Stimulated activated CD4-positive, alpha-beta T cell treated with anti-CD3 and anti-CD28 coated beads, Interleukin-1b, Interleukin-23, amount 100 ng/mL, for 1 hour (primary cell): Measurements from ENCODE around the gene S100B.
"Not testable (repeated sequence)": the region's sequence is repeated elsewhere in the genome, so short reads cannot be mapped to it uniquely, and the experiment has no call there.

Experiments
- DNase-seq, 2 donors: peaks; one replicate each; pipeline ENCODE4 v3.0.0-alpha.2; 2020; ENCODE audit warnings: low read depth in 2 of 2

The S100B gene

GRCh38 chr21:46600978-46601377, 3.9 kb downstream of the S100B start:
- no peak for DNase-seq

DNA sequence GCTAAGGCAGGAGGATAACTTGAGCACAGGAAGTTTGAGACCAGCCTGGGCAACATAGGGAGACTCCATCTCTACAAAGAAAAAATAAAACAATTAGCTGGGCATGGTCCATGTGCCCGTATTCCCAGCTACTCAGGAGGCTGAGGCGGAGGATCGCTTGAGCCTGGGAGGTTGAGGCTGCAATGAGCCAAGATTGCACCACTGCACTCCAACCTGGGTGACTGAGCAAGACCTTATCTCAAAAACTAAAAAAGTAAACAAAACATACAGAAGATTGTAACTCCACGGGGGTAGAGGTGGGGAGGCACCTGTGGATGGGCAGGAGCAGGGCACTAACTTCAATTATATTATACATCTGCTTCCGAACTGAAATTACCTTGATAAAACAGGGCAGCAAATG, 4.6 kb downstream of the S100B start:
- DNase-seq, result no peak

DNA sequence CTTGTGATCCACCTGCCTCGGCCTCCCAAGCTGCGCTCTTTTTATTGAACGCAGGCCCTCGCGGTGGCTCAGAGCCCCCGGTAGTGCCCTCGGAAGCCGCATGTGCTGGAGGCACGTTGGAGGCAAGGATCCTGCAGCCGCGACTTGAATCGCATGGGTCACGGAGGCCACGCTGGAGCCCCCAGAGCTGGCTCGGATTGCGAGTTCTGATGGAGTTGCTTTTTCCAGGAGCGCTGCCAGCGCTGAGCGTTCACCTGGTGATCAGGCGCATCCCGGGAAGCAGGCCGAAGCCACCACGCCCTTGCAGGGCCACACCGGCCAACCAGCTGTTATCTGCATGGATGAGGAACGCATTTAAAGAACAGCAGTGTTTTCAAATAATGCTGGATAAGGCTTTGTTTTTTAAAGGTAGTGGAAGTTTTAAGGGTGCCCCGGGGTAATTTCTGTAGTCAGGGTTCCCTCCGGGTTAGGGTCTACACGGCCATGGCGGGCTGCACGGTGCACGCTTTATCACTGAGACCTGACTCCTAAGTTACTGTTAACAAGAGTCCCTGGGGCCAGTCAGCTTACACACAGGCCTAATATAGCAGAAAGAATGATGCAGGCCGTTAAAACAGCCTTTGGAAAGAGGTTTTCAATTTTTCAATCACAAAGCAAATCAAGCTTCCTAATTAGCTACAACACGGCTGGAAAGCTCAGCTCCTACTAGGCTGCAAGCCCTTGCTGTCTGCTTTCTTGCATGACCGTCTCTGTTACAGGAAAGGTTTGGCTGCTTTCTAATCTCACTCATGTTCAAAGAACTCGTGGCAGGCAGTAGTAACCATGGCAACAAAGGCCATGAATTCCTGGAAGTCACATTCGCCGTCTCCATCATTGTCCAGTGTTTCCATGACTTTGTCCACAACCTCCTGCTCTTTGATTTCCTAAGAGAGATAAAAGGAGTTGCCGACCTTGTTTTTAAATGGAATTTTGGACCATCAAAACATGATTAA, 6.0 kb downstream of the S100B start:
- DNase-seq, result no peak

DNA sequence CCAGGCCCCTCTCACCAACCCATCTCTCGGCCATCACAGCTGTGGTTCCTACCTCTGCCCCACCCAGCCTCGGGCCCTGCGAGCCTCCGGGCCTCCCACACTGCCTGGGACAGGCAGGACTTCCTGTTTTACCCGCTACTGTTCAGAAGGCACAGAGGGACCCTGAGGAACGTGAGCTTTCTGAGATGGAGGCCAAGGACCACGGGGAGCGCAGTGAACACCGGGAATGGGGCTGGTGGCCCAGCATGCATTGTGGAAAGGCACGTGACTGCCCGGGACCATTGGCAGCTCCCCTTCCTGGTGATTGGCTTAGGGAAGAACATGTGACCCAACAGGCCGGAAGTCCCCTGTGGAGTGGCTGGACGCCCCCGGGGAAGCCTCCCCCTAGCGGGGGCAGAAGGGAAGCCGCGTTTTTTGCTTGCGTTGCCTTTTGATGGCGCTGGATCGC, 7.0 kb downstream of the S100B start:
- no peak for DNase-seq

DNA sequence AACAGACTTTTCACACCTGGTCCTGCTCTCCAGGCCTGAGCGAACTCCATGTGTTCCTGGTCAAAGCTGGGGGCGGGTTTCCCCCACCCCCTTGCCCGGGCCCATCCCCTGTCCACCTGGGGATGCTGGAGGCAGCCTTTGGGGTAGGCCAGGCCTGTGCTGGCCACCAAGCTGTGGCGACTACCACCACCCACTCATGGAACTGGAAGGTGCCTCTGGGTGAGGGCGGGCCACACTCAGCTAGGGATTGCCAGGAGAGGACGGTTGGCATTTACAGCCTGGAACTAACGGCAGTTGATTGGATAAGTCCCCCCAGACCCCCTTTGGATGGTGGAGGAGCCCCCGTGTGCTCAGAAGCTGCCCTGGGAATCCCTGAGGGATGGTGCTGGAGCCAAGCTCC, 7.9 kb downstream of the S100B start:
- DNase-seq, result no peak

DNA sequence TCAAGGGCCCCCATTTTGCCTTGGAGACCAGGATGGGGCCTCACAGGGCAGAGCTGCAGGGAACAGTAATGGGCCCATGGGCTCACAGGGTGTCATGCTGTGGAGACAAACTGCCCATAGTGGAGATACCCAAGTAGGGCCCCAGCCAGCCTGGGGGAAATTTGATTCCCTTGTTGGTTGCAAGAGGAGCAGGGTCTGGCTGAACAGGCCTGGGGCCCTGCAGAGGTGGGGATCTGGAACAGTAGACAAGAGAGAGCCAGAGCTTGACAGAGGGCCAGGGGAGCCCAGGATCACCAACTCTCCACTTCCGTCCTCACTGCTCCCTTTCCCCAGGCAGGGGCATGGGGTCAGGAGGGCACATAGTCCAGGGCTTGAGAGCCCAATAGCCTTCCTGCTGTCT, 8.7 kb downstream of the S100B start:
- DNase-seq, result no peak

DNA sequence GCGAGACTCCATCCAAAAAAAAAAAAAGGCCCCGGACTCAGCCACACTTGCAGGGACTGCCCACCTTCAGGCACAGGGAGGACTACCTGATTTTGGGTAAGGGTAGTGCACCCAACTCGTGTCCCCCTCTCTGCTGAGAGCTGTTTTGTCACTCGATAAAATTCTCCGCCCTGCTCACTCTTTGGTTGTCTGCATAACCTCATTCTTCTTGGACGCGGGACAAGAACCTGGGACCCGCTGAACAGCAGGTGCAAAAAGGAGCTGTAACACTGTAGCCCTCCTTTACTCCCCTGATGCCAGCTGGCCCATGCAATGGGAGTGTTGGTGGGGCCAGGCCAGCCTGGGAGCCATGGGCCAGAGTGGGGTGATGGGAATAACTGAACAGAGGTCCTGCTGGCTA, 10.6 kb downstream of the S100B start:
- DNase-seq, result no peak

GRCh38 chr21:46585191-46585953, 19.5 kb downstream of the S100B start:
- no peak for DNase-seq

- no peak for DNase-seq
Measured at GRCh38 chr21:46581780-46582307, 23.0 kb downstream of the S100B start.

- not testable (repeated sequence) for DNase-seq
Measured at GRCh38 chr21:46579394-46579793, 25.5 kb downstream of the S100B start.

GRCh38 chr21:46577786-46578185, 27.1 kb downstream of the S100B start:
- DNase-seq, result not testable (repeated sequence)

GRCh38 chr21:46572850-46573249, 32.0 kb downstream of the S100B start:
- no peak for DNase-seq

DNA sequence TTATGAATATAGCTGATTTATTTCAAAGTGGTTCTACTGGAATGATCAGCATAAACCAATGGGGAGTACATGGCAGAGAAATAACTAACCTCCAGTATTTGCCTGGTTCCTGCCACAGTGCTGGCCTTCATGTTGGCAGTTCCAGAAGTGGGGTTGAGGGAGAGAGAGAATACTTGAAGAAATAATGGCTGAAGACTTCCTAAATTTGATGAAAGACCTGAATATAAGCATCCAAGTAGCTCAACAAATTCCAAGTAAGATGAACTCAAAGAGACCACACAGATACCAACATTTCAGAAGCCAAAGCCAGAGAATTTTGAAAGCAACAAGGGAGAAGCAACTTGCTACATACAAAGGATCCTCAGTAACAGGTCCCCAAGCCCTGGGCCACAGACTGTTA, 34.3 kb downstream of the S100B start:
- no peak for DNase-seq

GRCh38 chr21:46570119-46570518, 34.8 kb downstream of the S100B start:
- no peak for DNase-seq

DNA sequence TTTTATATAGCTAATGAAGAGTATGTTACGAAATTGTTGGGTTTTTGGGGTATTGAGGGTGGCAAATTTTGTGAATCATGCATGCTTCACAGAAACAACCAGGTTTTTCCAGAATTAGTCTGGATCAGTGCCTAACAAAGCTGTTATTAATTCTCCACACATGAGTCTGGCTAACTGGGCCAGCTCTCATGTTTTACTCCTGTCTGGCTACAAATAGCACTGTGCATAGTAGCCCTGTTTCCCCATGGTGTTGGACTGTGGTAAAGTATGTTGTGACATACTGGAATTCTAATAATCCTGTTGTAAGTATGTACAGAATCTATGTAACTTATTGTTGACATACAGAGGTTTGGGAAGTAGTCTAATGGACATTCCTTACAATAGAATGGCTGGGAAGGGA, 35.8 kb downstream of the S100B start:
- no peak for DNase-seq

DNA sequence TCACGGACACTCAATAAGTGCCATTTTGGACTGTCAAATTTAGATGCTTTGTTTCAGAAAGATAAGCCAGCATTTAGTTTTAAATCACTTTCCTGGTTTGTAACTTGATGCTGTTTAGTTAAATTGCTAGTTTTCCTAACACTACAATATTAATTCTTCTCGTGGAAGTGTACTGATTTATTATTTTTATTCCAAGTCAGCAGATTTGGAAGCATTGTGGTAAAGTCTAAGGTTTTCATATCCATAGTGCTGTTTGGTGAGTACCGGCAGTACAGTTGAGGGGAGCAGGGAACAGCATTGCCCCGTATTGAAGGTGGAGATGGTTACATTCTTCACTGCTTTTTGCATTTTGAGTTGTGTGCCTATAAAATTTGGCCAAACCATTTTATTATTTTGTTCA, 36.3 kb downstream of the S100B start:
- DNase-seq, result no peak

DNA sequence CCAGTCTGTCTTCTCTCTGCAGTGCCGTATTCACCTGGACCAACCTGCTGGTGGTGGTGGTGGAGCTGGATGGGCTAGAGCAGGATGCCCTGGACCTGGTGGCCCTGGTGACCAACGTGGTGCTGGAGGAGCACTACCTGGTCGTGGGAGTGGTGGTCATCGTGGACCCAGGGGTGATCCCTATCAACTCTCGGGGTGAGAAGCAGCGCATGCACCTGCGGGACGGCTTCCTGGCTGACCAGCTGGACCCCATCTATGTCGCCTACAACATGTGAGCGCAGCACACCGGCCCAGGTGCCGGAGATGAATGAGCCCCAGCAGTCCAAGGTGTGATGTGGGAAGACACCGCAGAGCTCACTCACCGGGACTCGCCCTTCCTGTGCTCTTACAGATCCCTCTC, 37.5 kb downstream of the S100B start:
- no peak for DNase-seq

DNA sequence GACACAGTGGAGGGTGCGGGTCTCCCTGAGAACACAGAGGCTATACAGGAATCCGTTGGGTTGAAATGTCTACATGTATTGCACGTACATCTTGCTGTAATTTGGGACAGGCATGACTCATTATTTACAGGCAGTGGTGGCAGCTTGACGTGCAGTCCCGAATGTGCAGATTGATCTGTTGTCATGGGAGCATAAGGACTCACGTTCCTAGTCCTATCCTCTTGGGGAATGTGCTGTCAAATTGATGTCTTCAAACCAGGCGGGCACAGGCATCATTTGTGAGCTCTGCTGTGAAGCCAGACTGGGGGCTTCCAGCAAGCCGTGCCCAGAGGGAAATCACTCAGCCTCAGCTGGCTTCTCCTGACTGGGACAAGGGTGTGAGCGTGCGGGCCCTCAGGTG, 40.5 kb downstream of the S100B start:
- DNase-seq, result no peak

GRCh38 chr21:46562964-46563607, 41.8 kb downstream of the S100B start:
- no peak for DNase-seq

GRCh38 chr21:46562472-46562871, 42.4 kb downstream of the S100B start:
- no peak for DNase-seq

DNA sequence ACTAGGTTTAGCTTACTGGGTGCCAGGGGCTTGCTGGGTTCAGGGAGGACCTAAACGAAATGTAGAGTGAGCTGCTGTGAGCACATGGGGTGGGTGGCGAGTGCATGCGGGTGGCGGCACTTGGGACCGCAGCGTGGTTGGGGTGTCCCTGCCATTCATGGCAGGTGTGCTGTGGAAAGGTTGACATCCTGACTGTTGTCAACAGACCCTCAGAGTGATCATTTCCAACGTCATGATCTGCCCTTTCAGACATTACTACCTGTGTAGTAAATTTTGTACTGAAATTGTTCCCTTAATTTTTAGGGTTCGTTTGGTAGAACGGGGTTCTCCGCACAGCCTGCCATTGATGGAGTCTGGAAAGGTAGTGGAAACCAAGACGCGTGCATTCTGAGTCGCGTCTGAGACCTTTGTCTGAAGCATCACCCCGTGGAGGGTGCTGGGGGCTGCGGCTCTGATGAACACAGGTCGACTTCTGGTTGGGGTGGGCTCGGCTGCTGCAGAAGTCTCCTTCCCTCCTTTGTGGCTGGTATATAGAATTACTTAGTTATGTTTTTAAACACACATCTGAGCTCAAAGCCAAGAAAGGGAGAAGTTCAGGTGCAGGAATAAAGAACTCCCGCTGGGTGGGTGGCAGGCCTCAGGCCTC, 43.3 kb downstream of the S100B start:
- DNase-seq, result no peak
